GM21390 (cell line): ENCODE results near the gene TMSB4Y.
A peak's percentile ranks its signal among the peaks of the same experiment; 100 is the strongest.

ENCODE experiments used
- ATAC-seq: cut with Tn5 transposase; IDR thresholded peaks from one replicate; pipeline ENCODE4 v1.9.1; 2021; ENCODE audit not compliant: unreplicated experiment

The TMSB4Y gene

DNA sequence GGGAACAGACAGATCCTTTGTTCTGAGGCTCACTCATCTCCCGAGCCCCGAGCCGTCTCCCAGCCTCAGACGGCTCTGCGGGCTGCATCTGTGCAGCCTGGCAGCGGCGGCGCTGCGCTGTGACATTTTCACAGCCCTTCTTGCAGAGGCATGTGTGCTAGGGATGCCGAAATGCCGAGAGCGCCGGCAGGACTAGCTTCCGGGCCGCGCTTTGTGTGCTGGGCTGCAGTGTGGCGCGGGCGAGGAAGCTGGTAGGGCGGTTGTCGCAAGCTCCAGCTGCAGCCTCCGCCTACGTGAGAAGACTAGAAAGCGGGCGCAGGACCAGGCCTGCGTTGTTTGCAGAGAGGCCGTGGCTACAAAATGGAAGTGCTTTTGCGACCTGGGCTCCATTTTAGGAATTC lies at the start of gene TMSB4Y:
TSS of gene TMSB4Y (plus strand) at position 332 of the 401 bp plus-strand sequence.
- ATAC-seq = peak; percentile 89

- no peak for ATAC-seq
Measured at GRCh38 chrY:13664162-13664561, 39.5 kb upstream of the TMSB4Y start.

- no peak for ATAC-seq
Measured at GRCh38 chrY:13671122-13671521, 32.6 kb upstream of the TMSB4Y start.

DNA sequence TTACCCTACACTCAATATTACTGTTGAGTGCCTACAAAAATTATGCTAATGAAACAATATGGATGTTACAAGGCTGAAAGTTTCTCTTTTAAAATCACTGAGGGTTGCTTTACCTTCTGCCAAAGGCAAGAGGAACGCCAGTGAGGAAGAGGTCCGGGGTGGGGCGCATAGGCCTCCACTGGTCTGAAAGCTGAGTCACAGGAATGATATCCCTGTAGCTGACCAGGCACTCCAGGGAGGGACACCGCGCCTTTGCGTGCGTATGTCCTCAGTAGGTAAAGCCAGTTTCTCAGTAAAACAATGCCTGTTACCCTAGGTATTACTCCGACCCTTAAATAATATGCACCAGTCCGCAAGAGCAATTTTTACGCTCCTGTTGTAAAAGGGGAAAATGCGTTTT lies 1.4 kb upstream of the TMSB4Y start:
- ATAC-seq = no peak

DNA sequence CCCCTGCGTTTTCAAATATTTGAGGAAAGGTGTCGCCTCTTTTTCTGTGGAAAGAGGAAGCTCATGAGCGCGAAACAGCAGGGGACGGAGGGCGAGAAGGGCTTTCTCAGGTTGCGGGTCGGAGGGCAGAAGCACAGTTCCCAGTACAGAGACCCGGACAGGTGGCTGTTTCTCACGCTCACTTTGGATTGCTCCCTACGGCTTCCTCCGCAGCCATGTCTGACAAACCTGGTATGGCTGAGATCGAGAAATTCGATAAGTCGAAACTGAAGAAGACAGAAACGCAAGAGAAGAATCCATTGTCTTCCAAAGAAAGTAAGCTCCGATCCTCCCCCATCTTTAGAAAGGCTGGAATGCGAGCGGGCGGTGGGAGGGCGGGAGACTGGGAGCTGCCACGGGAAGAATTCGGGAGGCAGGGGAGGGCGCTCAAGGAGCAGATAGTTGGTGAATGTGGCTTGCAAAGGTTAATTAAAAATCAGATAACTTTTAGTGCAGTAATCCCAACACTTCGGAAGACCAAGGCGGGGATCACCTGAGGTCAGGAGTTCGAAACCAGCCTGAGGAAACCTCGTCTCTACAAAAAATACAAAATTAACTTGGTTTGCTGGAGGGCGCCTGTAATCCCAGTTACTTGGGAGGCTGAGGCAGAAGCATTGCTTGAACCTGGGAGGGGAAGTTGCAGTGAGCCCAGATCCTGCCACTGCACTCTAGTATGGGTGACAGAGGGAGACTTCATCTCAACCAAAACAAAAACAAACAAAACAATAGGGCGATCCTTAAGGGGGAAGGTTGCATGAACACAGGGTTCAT lies 627 bp downstream of the TMSB4Y start:
- ATAC-seq = no peak

DNA sequence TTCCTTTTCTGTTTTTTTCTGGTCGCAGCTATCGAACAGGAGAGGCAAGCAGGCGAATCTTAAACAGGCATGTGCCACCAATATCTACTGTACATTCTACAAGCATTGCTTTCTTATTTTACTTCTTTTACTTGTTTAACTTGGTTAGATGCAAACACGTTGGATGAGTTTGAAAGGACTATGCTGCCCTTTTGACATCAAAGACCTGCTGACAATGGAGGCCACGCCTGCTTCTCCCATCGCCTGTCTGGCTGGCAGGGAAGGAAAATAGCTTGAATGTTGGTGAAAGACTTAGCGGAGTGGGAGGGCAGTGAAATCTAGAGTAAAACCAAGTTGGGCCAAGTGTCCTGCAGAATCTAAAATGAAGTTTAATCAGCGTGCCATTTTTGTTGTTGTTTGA lies 1.5 kb downstream of the TMSB4Y start:
- ATAC-seq = no peak

GRCh38 chrY:13708038-13708437 lies 4.3 kb downstream of the TMSB4Y start:
- ATAC-seq = no peak

GRCh38 chrY:13718996-13719395 lies 15.3 kb downstream of the TMSB4Y start:
- ATAC-seq = no peak

GRCh38 chrY:13729517-13729916 lies 25.8 kb downstream of the TMSB4Y start:
- no peak for ATAC-seq

DNA sequence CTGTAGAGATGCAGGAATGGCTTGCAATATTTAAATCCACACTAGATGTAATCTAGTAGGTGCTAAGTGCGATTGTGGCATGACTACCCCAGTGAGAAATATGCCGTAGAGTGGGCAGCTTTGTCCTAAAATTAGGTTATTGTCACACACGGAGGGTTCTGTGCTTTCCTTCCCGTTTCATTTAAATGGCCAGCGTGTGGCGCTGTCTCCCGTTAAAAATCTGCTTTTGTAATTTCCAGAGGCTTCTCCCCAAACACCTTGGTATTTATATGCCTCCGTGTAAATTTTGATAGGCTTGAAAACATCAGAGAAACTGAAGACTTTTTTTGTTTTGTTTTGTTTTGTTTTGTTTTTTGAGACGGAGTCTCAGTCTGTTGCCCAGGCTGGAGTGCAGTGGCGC lies 34.9 kb downstream of the TMSB4Y start:
- ATAC-seq = no peak

- ATAC-seq = peak; percentile 88
Measured at GRCh38 chrY:13751289-13752071, 47.8 kb downstream of the TMSB4Y start.

GRCh38 chrY:13754661-13755060 lies 51.0 kb downstream of the TMSB4Y start:
- ATAC-seq = no peak
